HG03095 (cell line): Measurements from ENCODE around the gene TMEM119.

Experiments used
- ATAC-seq: cut with Tn5 transposase; IDR thresholded peaks from one replicate; pipeline ENCODE4 v1.9.1; 2021; ENCODE audit warnings: moderate library complexity; ENCODE audit not compliant: unreplicated experiment

Gene TMEM119

GRCh38 chr12:108597559-108598471, at the start of gene TMEM119:
Gene TMEM119 (minus strand): TSS chr12:108598084. CDS start chr12:108592383, 5,701 bp downstream.
- no peak for ATAC-seq

GRCh38 chr12:108646600-108647579, 49.0 kb upstream of the TMEM119 start:
- no peak for ATAC-seq

DNA sequence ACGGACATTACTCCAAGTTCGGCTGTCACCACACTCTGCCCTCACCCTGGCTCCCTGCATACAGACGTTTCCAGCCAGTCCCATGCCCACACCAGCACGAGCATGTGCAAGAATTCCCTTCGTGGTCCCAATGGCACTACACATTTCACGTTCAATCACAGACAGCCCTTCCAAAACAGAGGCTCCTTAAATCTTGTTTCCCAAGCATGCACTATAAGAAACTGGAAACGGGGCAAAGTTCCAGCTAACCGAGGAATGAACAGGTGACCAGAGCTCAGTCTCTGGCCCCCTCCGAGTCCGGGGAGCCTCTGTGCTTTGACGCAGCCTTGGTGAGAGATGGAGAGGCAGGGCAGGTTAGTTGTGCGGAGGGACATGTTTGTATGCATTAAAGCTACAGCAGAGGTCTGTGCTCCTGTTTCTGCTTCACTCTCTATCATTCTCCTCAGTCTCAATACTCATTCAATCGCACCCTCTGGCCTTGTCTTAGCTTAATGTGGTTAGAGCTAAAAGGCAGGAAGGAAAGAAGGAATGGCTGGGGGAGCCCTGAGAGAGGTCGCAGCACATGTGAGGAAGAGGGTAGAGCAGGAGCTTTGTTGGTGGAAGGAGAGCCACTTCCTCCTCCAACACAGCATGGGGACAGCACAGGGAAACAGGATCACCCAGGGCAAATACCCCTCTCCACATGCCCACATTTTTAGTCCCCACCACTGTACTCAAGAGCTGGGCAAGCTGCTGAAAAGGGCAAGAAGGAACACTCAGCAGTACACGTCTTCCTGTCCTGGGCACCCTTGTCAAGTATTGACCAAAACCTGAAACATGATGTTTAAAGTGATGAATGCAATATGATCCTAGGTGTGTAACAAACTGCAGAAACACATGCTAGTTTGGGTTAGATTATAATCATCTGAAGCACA, 48.1 kb upstream of the TMEM119 start:
- ATAC-seq = no peak

DNA sequence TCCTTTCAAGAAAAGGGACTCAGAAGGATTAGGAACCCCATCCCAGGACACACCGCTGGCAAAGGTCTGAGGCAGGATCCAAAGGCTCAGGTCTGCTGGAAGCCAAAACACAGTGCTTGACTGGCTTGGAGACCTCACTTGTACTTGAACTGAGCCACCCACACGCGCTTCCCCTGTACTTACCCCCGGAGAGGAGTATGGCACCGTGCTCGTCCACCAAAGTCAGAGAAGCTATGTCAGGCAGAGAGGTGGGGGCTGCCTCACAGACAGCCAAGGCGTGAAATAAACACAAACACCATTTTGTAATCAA, 46.9 kb upstream of the TMEM119 start:
- ATAC-seq = no peak

GRCh38 chr12:108643941-108644810, 46.3 kb upstream of the TMEM119 start:
- no peak for ATAC-seq

DNA sequence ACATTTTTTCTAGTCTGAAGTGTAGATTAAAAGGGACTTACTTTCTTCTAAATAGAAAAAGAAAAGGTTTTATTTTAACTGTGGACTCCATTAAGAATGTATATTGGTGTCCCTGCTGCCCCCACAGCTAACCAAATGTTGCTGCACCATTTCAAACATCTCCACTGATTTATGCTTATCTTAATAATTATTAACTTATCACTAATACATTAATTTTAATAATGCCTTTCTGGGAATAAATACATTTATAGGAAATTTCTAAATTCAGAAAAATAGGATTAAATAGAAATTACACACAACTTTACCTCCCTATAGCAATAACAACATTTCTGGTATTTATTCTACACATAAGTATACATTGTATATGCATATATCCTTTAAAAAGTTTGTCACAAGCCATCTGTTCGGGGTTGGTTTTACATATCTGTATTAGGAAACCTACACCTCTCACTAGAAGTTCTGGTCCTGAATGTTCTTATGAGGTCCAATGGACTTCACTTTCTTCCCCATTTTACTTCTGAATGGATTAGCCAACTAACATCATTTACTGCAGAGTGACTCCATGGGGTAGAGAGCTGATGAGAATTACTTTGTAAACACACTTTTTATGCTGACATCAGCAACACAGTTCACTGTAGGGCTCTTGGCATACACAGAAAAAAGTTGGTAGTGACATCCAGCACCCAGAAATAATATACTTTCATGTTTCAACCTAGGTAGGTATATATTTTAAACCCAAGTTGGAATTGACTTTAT, 45.2 kb upstream of the TMEM119 start:
- no peak for ATAC-seq

DNA sequence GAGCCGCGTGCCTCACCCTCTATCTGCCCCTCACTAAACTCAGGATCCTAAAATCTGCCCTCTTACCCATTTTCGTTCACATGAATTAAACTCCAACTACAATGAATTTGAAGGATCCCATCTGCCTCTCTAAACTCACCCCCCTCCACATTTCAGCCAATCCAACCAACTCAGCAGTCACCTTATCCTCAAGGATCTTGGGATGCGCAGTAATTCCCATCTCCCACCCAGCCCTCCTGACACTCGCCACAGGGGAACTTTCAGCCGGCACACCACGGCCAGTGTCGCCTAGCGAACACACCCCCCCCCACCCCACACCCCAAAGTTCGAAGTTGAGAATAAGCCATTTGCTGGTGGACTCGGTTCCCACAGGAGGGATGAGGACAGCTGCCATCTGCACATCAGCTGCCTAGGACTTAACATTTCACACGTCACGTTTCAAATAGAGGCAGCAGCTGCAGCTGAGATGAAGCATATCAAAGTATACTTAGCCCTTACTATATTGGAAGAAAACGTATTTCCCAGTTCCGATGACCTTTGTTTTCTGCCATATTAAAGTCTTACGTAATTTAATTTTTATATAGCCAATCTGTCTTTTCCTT, 44.5 kb upstream of the TMEM119 start:
- ATAC-seq = no peak

DNA sequence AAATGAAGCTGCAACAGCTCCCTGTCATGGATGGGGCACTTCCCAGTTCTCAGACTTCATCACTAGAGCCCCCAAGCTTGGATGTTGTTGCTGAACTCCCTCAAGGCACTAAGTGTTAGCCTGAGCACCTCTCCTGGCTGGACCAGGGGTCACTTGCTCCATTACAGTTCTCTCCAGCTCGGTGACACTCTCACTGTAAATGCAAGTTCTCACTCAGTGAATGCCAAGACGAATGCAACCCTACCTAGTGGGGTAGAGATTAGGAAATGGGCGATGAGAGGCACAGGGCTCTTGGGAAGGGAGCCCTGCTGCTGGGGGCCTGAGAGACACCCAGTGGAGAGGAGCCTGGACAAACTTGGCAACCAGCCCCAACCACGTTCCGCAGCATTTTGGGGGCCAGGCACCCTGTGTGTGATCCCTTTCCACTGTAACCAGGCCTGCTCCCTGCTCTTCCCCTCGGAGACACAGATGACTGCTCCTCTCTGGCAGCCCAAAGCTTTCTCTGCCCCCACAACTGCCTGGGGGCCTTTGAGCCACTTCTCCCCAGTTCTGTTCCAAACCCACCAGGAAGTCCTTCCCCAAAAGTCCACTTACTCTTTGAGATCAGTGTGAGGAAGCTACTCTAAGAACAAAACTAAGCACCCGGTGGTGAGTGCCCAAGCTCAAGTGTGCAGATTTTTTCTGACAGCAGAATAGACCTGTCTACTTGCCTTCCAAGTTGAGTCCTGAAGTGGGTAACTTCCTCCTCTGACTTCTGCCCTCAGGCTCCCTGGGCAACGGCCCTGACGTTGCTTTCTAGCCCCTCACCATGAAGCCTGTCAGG, 43.8 kb upstream of the TMEM119 start:
- ATAC-seq = no peak

GRCh38 chr12:108640802-108641445, 43.0 kb upstream of the TMEM119 start:
- no peak for ATAC-seq

- ATAC-seq = no peak
Measured at GRCh38 chr12:108638997-108639822, 41.3 kb upstream of the TMEM119 start.

DNA sequence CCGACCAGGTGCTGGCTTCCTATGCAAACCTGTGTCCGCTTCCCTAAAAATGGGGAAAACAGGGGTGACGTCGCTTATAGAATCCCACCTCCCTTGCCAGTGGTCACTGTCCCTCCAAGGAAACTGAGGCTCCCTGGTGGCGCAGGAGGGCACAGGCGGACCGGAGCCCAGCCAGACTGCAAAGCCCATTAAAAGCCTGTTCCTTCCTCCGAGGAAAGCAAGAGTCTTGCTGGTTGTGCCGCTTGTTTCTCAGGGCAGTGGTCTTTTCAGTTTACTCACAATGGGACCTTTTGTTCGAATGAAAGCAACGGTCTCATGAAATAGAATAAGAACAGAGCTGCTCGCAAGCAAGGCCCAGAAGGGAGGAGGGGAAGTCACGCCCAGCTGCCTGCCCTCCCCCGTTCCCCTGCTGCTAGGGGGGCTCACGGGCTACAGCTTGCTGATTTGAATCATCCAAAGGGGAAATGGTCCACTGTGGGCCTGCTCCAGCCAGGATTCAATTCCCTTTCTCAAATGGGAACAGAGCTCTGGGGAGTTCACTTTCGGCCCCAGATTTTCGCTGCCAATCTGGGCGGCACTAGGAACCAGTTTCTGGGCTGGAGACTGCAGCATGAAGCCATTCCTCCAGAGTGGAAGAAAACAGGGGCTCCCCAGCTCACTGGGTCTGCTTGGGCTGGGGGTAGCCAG, 40.4 kb upstream of the TMEM119 start:
- no peak for ATAC-seq

GRCh38 chr12:108637222-108637971, 39.5 kb upstream of the TMEM119 start:
- no peak for ATAC-seq

DNA sequence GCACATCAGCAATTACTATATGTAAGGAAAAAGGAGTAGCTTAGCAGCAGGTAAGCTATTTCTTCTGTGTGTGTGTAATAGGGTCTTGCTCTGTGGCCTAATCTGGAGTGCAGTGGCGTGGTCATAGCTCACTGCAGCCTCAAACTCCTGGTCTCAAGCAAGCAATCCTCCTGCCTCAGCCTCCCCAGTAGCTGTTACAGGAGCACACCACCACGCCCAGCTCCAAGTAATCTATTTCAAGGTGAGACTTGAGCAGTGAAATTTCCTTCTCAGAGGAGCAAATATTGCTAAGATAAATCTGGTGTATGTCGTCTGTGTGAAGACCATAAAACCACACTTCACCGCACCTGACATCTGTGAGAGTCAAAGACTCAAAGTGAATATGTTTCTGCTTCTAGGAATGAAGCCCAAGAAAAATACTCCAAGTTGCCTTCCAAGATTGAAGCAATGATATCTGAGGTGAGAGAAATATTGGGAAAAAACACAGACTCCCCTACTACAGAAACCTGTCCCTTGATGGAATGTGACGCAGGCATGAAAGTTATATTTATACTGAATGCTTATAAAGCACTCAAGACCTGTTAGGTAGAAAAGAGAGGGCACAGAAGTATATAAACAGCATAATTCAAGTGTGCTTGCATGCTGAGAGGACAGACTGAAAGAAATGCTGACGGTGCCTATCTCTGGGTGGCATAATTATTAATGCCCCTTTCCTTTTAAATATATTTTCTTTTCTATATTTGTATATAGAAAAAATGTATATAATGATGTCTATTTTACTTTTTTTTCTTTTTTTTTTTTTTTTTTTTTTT, 38.3 kb upstream of the TMEM119 start:
- ATAC-seq = no peak
